Cardiac fibroblast (primary cell): ENCODE measurements around the gene TCOF1.

ENCODE experiments used
- DNase-seq, 2 donors: peaks; one replicate each; pipeline versions ENCODE4 v3.0.0 to v3.0.0-alpha.2; 2010; ENCODE audit warnings: low read depth in 2 of 2
- H3K4me3 ChIP-seq, 2 donors: replicated peaks in 1 of 2; 1 replicate in 1 of 2; 2 replicates in 1 of 2; pipeline ENCODE4 v1.5.1; 2011; ENCODE audit warnings: low read depth in 2 of 2, low read length in 2 of 2, mild to moderate bottlenecking in 2 of 2, moderate library complexity in 1 of 2
- TF ChIP-seq, protein P1 (sequence below): IDR thresholded peaks from one replicate; pipeline ENCODE4 v1.5.1; 2011; ENCODE audit warnings: low read depth, mild to moderate bottlenecking, low read length, inconsistent platforms

Gene TCOF1

DNA sequence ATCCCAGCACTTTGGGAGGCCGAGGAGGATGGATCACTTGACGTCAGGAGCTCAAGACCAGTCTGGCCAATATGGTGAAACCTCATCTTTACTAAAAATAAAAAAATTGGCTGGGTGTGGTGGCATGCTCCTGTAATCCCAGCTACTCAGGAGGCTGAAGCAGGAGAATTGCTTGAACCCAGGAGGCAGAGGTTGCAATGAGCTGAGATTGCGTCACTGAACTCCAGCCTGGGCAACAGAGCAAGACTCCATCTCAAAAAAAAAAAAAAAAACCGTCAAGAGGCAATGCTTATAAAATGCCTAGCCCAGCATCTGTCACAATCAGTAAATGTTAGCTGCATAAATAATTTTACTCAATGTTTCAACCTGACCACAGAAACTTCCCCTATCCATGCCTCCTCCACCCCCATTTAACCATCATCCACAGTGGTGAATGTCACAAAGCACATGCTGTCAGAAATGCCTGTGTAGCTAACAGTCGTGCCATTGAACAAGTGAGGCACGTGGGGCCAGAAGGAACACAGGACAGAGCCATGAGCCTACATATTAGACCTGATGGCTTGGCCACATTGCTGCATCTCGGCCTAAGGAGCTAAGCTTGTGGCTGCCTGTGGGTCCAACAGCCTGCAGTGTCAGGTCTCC is 16.8 kb upstream of the TCOF1 start:
- no peak for DNase-seq
- TF ChIP-seq, protein P1, sequence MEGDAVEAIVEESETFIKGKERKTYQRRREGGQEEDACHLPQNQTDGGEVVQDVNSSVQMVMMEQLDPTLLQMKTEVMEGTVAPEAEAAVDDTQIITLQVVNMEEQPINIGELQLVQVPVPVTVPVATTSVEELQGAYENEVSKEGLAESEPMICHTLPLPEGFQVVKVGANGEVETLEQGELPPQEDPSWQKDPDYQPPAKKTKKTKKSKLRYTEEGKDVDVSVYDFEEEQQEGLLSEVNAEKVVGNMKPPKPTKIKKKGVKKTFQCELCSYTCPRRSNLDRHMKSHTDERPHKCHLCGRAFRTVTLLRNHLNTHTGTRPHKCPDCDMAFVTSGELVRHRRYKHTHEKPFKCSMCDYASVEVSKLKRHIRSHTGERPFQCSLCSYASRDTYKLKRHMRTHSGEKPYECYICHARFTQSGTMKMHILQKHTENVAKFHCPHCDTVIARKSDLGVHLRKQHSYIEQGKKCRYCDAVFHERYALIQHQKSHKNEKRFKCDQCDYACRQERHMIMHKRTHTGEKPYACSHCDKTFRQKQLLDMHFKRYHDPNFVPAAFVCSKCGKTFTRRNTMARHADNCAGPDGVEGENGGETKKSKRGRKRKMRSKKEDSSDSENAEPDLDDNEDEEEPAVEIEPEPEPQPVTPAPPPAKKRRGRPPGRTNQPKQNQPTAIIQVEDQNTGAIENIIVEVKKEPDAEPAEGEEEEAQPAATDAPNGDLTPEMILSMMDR = no peak
- H3K4me3 ChIP-seq = no peak overlapping the region

DNA sequence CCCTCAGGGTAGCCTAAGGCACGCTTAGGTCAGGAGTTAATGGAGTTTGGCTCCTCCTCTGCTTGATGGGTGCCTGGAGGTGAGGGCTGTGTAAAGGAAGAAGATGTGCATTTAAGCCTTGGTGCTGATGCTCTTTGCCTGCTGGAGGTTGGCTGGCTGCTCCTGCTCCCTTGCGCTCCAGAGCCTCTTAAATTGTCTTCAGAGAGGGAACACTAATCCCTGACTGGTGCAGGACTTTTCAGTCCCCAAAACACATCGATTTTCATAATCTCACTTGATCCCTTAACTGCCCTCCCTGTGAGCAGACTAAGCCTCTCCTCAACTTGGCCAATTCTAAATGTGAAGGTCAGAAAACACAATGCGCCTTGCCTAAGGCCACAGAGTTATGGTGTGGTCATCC is 16.2 kb upstream of the TCOF1 start:
- H3K4me3 ChIP-seq = no peak overlapping the region
- no peak for DNase-seq
- TF ChIP-seq, protein P1 = no peak

DNA sequence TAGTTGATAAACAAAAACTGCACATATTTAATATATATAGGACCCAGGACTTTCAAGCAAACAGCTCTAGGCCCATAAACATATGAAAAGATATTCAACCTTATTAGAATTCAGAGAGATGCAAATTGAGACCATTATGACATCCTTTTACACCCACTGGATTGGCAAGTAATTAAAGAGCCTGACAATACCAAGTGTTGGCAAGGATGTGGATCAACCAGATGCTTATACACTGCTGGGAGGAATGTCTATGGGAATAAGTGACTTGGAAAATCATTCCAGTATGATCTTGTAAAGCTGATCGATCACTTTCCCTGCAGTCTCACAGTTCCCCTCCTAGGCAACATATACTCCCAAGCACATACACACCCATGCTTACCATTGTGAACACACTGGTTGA is 15.5 kb upstream of the TCOF1 start:
- TF ChIP-seq, protein P1 = no peak
- no peak overlapping the region for H3K4me3 ChIP-seq
- no peak for DNase-seq

DNA sequence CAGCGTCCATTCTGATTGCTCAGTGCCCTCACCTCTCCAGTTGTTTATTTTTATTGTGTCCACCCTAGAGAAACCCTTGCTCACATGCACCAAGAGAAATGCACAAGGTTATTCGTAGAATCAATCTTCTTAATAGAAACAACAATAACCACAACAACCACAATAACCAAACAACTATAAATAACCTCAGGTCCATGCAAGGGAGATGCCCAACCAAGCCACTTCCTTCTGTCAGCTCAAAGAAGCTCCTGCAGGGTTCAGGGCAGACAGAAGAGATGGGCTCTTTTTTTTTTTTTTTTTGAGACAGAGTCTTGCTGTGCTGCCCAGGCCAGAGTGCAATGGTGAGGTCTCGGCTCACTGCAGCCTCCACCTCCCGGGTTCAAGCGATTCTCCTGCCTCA is 14.9 kb upstream of the TCOF1 start:
- no peak for DNase-seq
- H3K4me3 ChIP-seq = no peak overlapping the region
- TF ChIP-seq, protein P1 = no peak

DNA sequence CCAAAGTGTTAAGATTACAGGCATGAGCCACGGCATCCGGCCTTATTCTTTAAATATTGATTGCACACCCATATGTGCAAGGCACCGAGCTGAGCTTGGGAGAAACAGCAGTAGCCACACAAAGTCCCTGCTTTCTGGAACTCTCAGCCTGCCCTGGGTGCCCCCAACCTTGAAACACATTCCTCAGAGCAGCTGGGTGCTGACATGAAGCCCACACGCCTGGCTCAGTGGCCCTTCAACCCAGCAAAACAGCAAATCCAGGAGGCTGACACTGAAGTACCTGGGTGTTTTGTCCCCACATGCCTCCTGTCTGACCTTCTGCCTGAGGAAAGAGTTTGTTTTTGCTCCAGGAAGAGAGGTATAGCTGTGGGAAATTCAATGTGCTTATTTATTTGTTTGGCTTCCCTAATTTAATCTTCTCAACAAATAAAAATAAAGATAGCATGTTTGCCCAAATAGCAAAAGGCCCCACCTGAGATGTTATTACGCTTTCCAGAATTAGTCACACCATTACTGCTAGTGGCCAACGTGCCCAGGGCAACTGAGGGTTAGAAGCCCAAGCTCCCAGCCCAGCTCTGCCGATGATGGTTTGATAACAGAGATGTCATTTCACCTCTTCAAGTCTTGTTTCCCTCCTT is 13.4 kb upstream of the TCOF1 start:
- no peak for DNase-seq
- TF ChIP-seq, protein P1 = no peak
- H3K4me3 ChIP-seq = no peak overlapping the region

DNA sequence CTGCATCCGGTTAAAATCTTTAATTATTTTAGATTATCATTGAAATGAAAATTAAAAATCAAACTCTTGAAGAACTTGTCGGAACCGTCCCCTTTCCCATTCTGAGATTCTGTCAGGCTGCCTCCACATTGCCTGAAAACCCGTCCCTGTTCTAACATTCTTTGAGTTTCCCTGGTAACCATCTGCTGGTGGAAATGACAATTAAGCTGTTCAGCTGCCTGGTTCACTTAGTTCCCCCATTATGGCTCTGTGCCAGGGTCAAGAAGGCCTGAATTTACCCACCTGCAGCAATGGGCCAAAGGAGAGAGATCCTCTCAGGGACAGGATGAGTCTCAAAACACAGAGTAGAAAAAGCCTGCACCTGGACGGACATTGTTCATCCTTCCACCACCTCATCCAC is 11.8 kb upstream of the TCOF1 start:
- DNase-seq = no peak
- H3K4me3 ChIP-seq = no peak overlapping the region
- TF ChIP-seq, protein P1 = no peak
